ENCODE results near the gene THSD7A.

DNA sequence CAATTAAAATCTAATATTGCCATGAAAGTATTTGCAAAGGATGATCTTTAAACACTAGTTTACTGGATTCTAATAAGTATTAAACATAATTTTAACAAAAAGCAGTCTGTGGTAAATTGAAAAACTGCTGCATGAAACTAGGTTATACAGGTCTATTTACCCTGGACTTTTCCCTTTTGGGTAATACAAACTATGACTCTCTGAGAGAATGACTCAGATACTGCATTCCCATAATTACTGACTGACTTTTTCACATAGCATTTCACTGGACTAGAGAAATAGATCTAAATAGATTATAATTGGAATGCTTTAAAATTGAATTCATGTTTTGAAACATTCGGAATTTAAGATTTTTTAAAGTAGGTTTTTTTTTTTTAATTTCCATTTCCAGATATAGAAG is 395.7 kb downstream of the THSD7A start:
- TF ChIP-seq JUND (IDR thresholded peaks at IDR 0.05; ENCODE audit: borderline replicate concordance, low read depth, low read length) (no peak), JUND (tag; IDR thresholded peaks at IDR 0.05; ENCODE audit: borderline replicate concordance, low read depth, low read length) (no peak), BRD4 (IDR thresholded peaks at IDR 0.05) (no peak), GTF2F1 (IDR thresholded peaks at IDR 0.05; ENCODE audit: low read depth, low read length) (no peak), RCOR1 (IDR thresholded peaks at IDR 0.05; ENCODE audit: borderline replicate concordance in 1 of 2, low read depth in 2 of 2, low read length in 2 of 2) (no peak), YY1 (IDR thresholded peaks at IDR 0.05; ENCODE audit: borderline replicate concordance in 1 of 3, control insufficient read depth in 1 of 3, extremely low read depth in 1 of 3, insufficient read depth in 3 of 3, insufficient read length in 1 of 3, insufficient replicate concordance in 2 of 3, low read depth in 1 of 3, low read length in 2 of 3) (no peak), ETV6 (IDR thresholded peaks at IDR 0.05; ENCODE audit: borderline replicate concordance in 1 of 2, low read depth in 2 of 2, low read length in 1 of 2) (no peak), ETV6 (CRISPR knock-in tag; IDR thresholded peaks at IDR 0.05; ENCODE audit: borderline replicate concordance) (no peak), HDAC2 (IDR thresholded peaks at IDR 0.05) (no peak), CHD4 (IDR thresholded peaks at IDR 0.05; ENCODE audit: insufficient read depth, insufficient replicate concordance, low read depth, low read length, poor library complexity, severe bottlenecking) (no peak), DPF2 (IDR thresholded peaks at IDR 0.05) (no peak), MAZ (CRISPR knock-in tag; conservative IDR thresholded peaks at IDR 0.05 in 1 of 2, IDR thresholded peaks at IDR 0.05 in 1 of 2) (no peak)
- TF ChIP-seq, protein P1, sequence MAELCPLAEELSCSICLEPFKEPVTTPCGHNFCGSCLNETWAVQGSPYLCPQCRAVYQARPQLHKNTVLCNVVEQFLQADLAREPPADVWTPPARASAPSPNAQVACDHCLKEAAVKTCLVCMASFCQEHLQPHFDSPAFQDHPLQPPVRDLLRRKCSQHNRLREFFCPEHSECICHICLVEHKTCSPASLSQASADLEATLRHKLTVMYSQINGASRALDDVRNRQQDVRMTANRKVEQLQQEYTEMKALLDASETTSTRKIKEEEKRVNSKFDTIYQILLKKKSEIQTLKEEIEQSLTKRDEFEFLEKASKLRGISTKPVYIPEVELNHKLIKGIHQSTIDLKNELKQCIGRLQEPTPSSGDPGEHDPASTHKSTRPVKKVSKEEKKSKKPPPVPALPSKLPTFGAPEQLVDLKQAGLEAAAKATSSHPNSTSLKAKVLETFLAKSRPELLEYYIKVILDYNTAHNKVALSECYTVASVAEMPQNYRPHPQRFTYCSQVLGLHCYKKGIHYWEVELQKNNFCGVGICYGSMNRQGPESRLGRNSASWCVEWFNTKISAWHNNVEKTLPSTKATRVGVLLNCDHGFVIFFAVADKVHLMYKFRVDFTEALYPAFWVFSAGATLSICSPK (IDR thresholded peaks at IDR 0.05; ENCODE audit: borderline replicate concordance): no peak
- TF ChIP-seq, protein P2, sequence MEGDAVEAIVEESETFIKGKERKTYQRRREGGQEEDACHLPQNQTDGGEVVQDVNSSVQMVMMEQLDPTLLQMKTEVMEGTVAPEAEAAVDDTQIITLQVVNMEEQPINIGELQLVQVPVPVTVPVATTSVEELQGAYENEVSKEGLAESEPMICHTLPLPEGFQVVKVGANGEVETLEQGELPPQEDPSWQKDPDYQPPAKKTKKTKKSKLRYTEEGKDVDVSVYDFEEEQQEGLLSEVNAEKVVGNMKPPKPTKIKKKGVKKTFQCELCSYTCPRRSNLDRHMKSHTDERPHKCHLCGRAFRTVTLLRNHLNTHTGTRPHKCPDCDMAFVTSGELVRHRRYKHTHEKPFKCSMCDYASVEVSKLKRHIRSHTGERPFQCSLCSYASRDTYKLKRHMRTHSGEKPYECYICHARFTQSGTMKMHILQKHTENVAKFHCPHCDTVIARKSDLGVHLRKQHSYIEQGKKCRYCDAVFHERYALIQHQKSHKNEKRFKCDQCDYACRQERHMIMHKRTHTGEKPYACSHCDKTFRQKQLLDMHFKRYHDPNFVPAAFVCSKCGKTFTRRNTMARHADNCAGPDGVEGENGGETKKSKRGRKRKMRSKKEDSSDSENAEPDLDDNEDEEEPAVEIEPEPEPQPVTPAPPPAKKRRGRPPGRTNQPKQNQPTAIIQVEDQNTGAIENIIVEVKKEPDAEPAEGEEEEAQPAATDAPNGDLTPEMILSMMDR (IDR thresholded peaks at IDR 0.05 in 2 of 3, conservative IDR thresholded peaks at IDR 0.05 in 1 of 3; ENCODE audit: insufficient read depth in 2 of 3, low read depth in 1 of 3, low read length in 3 of 3): no peak
